Measurements from ENCODE around the gene TUBB8.
"Not testable (repeated sequence)": the region's sequence is repeated elsewhere in the genome, so short reads cannot be mapped to it uniquely, and the experiment has no call there.

TUBB8 gene

DNA sequence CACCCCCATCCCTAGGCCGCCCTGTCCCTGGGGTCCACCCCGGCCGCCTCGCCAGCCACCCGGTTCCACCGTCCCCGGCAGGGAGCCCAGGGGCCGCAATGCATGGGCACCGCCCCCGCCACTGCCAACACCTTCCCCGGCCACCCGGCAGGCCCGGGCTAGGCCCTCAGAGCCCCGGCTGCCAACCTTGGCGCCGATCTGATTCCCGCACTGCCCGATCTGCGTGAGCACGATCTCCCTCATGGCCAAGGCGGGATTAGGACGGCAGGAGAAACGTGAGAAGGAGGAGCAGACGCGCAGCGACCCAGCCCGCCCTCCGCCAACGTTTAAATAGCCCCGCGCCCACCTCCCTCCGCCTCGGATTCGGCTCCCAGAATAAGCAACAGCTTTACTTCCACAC, at the start of gene TUBB8:
Gene TUBB8 (minus strand): TSS at position 301 of the 400 bp plus-strand sequence. CDS start 58 bp downstream, at position 243.
- no peak for DNase-seq (ENCODE audit: low spot score)

DNA sequence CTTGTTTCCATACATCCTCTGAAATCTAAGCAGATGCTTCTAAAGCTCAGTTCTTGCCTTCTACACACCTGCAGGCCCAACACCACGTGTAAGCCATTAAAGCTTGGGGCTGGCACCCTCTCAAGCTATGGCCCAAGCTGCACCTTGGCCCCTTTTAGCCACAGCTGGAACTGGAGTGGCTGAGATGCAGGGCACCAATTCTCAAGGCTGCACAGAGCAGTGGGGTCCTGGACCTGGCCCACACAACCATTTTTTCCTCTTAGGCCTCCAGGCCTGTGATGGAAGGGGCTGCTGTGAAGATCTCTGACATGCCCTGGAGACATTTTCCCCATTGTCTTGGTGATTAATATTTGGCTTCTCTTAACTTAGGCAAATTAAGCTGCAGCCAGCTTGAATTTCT, 47.4 kb upstream of the TUBB8 start:
- DNase-seq (ENCODE audit: low spot score), result no peak

DNA sequence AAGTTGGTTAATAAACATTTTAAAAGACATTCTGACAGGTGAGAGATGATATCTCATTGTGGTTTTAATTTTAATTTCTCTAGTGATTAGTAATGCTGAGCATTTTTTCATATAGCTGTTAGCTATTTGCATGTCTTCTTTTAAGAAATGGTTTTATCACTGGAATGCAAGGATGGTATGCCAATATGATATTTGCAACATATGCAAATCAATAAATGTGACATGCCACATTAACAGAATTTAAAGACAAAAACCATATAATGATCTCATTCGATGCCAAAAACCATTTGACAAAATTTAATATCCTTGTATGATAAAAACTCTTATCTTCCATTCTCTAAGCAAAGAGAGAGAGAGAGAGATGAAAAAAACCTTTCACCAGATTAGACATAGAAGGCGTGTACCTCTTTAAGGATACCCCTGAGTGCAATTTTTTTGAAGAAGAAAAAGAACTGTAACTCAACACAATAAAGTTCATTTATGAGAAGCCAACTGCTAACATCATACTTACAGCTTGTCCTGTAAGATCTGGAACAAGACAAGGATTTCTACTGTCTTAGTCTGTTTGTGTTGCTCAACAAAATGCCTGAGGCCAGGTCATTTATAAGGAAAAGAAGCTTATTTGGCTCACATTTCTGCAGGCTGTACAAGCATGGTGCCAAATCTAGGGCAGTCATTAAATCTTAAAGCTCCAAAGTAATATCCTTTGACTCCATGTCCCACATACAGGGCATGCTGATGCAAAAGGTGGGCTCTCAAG, 46.4 kb upstream of the TUBB8 start:
- no peak for DNase-seq (ENCODE audit: low spot score)

DNA sequence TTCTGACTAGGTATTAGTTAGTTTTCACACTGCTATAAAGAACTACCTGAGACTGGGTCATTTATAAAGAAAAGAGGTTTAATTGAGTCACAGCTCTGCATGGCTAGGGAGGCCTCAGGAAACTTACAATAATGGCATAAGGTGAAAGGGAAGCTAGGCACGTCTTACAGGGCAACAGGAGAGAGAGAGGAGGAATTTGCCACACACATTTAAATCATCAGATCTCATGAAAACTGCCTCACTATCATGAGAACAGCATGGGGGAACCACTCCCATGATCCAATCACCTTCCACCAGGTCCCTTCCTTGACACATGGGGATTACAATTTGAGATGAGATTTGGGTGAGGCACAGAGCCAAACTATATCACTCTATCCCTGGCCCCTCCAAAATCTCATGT, 45.5 kb upstream of the TUBB8 start:
- no peak for DNase-seq (ENCODE audit: low spot score)

DNA sequence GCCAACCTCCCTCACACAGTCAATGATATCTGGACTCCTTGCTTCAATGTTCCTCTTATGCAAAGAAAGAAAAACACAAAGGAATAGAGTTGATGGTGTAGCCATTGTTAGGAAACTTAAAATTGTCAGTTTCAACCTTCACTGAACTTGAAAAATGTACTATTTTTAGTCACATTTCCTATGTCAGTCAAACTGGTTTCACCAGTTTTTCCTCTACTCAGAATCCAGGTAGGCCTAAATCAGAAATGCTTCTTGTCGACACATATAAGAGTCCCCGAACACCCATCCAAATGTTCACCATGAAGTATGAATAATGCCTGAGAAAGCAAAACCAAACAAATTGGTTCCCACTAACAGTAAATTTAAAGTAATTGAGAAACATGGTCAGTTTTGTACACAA, 43.8 kb upstream of the TUBB8 start:
- no peak for DNase-seq (ENCODE audit: low spot score)

DNA sequence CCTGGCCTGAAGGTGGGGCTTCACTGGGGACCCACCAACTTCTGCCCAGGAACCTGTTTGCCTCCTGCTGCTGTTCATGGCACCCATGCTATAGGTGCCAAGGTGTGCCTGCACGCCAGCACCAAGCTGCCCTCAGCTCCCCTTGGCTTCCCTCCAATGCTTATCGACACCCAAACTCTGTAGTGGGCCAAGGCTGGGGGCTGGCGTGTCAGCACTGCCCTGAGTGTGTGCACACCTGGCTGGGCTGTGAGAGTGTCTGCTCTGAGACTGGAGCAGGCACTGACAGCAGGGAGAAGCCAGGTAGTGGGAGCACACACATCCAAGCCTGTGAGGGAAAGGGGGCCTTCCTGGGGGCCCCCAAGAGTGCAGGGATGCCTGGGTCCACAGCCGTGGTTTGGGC, 43.1 kb upstream of the TUBB8 start:
- no peak for DNase-seq (ENCODE audit: low spot score)

DNA sequence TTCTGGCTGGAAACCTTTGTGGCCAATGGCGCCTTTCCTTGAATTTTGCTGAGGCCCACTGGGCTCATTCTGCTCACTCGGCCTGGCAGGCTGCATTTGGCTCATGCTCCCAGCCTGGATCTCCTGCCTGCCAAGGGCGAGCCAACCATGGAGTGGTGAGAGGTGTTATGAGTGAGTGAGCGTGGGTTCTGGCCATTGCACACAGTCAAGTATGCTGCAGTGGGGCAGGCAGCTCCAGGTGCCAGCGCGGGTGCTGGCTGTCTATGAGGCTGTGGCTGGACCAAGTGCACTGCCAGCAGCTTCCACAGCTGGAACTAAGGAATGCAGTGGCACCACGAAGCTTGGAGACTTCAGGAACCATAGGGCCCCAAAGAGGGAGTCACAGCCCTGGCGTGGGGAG, 42.2 kb upstream of the TUBB8 start:
- no peak for DNase-seq (ENCODE audit: low spot score)

DNA sequence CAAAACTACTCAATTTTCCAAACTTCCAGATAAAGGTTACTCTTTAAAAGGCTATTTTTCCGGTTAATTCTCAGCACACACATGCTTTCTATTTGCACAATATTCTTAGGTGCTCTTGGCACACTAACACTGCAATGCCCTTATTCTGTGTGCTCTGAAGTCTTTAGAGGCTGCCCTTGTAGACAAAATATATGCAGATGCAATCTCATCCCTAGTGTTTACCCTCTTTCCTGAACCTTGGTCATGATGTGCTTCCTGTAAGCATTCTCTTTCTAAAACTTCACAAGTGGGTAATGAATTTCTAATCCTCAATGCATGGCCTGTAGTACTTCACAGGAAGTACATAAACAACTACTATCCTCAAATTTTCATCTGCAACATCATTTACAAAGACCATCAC, 41.1 kb upstream of the TUBB8 start:
- DNase-seq (ENCODE audit: low spot score), result no peak

DNA sequence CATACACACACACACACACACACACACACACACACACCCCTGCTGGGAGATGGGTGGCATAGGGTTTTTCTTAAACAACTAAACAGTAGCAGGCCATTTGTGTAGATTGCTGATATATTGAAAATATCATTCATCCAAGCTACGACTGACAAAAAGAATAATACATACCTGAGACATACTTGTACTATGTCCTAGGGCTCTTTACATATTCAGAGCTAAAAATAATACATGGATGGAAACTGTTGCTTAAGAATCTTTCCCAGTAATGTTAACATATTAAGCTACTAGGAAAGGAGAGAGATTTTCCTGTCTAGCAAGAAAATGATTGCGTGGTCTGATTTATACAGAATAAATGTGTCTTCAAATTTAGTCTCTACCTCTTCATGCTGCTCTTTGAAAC, 40.2 kb upstream of the TUBB8 start:
- no peak for DNase-seq (ENCODE audit: low spot score)

DNA sequence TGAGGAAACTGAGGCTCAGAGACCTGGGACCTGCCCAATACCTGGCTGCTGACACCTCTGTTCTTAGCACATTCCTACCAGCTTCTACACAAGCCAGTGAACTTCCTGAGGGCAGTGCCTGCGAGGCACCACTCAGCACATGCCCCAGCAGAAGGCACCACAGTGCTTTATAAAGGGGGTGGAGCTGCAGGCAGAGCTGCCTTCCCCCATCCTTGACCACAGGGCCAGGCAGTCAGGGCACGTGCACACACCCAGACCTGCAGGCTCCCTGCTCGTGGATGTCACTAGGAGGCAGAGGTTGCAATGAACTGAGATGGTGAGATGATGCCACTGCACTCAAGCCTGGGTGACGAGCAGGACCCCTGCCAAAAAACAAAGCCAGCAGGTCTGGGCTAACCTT, 39.2 kb upstream of the TUBB8 start:
- no peak for DNase-seq (ENCODE audit: low spot score)

DNA sequence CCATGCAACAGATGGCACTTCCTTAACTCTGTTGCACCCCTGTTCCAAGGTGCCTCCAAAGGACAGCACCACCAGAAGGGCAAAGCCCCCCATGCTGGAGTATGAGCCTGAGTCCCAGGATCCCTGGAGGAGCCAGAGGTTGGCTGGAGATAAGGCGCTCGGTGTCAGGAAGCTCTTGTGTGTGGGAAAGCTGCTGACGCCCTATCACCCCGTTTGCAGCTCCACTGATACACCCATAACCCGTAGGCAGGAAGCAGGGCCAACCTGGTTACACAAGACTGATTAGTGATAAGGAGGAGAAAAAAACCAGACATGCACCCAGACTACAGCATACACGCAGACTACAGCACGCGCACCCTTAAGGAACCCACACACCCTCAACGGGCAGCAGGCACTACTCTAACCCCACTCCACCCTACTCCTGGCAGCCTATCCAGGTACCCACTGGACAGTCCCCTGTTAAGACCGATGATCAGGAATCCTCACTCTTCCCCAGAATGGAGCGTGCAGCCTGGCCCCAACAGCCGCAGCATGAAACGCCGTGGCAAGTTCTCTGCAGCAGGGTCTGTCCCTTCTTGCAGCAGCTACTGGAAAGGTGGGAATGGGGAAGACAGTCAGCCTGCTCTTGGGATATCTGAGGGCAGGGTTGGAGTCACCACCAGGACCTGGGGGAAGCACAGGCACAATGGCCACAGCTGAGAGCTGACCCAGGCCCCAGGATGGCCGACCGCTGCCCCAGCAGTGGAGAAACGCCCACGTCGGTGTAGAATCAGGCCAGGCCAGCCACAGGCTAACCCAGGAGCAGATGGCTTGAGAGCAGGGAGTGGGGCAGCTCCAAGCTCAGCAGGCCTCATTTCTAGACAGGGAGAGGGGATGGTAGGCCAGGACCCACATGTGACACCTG, 38.3 kb upstream of the TUBB8 start:
- DNase-seq (ENCODE audit: low spot score), result no peak

DNA sequence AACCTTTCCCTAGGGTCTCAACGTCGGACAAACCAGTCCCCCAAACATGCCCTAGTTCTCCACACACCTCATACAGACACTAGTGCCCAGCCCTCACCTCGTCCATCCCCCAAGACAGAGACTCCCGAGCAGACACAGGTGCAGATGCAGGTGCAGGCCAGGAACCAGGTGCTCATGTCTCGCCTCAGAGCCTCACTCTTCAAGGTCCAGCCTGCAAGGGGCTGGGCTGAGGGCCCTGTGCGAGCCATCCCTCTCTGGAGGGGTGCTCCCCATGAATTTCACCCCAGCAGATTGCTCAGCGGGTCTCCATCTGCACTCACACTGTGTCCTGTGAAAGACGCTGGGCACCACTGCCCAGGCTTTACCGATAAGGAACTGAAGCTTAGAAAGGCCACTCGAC, 36.9 kb upstream of the TUBB8 start:
- DNase-seq (ENCODE audit: low spot score), result no peak

DNA sequence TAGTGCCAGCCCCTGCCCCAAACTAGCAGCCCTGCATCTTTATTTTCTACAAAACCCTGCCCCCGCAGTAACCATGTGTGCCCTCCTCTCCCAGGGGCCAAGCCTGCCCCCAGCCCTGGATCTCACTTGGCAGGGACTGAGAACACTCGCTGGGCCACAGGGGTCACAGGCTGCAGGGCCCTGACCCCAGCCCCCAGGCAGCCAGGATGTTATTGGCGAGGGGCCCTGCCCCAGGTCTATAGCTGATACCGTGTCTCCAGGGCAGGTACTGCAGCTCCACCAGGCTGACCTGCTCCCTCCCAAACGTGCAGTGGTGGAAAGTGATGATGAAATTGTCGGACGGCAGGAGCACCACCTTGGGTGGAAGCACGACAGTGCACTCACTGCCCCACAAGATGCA, 35.9 kb upstream of the TUBB8 start:
- DNase-seq (ENCODE audit: low spot score), result no peak

DNA sequence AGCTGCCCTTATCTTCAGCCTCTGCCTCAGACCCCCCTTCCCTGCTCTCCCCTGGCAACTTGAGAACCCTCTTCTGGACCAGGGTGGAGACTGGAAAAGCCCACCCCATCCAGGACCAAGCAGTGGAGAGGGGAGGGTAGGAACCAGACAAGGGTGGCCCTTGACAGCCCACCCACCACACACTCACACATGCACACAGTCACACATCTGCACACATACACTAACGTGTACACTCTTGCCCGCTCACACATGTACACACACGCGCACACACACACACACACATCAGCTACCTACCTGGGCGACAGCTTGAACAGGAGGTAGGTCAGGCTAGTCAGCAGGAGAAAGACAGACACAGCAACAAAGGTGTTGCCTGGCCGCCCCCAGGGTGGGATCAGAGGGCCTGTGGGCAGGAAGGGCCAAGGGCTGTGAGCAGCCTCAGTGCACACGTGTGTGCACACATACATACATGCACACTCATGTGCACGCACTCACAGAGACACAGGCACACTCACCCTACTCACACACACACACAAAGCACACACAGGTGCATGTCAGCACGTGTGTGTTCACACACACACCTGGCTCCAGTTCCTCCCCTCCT, 34.9 kb upstream of the TUBB8 start:
- no peak for DNase-seq (ENCODE audit: low spot score)

DNA sequence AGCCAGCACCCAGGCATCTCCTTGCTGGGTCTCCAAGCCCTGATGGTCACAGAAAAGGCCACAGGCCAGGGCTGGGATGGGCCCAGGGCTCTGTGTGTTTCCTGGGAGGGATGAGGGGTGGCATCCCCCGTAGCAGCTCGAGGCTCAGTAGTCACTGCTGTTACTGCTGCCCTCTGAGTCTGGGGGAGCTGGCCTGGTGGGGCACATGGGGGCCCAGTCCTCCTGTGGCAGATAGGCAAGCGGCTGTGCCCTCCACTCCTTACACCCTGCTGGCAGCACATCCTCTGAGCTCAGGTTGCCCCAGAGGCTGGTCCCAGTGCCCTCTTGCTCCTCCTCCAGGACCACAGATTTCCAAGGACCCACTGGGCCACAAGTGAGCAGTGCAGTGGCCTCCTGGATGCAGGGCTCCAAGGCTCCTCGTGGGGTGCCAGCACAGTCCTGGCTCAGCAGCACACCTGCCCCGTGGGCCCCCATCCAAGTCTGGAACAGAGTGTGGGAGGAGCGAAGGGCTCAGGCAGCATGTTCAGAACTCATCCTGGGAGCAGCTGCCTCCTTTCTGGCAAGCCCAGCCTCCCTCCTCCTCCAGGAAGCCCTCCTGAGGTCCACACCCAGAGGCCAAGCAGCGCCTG, 31.5 kb upstream of the TUBB8 start:
- no peak for DNase-seq (ENCODE audit: low spot score)

DNA sequence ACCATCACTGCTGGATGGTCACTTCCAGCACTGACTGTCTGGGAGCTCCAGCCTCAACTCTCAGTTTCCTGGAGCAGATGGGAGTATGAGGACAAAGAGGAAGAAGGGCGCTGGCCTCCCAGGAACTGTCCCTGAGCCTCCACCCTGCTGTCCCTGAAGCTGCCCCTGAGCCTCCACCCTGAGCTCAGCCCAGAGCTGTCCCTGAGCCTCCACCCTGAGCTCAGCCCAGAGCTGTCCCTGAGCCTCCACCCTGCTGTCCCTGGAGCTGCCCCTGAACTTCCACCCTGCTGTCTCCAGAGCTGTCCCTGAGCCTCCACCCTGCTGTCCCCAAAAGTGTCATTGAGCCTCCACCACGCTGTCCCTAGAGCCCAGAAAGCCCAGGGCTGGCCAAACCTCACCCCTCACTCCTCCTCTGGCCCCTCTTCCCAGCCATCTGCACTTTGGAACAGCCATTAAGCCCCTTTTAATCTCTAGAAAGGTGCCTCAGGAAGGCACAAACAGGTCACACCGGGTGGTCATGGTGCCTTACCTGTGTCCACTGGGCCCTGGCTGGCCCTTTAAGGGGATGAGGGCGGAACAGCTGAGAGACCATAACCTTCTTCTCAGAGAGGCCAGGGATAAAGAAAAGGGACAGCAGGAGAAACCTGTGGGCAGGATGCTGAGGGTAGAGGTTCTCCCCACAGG, 30.6 kb upstream of the TUBB8 start:
- no peak for DNase-seq (ENCODE audit: low spot score)

DNA sequence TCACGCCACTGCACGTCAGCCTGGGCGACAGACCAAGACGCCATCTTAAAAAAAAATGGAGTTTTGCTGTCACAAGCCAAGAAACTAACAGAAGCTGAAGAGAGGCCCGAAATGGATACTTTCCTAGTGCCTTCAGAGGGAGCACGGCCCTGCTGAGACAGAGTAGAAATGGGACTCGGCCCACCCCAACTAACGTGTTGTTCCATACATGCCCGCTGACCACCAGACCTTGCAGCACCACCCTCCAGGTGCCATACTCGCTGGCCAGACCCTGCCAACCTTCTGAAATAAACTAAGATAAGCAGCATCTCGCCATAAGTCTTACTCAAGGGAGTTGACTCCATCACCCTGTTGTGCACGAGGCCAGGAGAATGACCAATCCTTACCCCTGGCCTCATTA, 29.5 kb upstream of the TUBB8 start:
- DNase-seq (ENCODE audit: low spot score), result no peak

DNA sequence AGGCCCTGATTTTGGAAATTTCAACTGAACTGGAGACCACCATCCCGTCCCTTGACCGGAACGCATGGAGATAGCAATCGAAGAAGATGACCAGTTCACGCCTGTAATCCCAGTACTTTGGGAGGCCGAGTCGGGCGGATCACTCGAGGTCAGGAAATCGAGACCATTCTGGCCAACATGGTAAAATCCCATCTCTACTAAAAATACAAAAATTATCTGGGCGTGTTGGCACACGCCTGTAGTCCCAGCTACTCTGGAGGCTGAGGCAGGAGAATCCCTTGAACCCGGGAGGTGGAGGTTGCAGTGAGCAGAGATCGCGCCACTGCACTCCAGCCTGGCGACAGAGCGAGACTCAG, 25.1 kb upstream of the TUBB8 start:
- DNase-seq (ENCODE audit: low spot score), result not testable (repeated sequence)

DNA sequence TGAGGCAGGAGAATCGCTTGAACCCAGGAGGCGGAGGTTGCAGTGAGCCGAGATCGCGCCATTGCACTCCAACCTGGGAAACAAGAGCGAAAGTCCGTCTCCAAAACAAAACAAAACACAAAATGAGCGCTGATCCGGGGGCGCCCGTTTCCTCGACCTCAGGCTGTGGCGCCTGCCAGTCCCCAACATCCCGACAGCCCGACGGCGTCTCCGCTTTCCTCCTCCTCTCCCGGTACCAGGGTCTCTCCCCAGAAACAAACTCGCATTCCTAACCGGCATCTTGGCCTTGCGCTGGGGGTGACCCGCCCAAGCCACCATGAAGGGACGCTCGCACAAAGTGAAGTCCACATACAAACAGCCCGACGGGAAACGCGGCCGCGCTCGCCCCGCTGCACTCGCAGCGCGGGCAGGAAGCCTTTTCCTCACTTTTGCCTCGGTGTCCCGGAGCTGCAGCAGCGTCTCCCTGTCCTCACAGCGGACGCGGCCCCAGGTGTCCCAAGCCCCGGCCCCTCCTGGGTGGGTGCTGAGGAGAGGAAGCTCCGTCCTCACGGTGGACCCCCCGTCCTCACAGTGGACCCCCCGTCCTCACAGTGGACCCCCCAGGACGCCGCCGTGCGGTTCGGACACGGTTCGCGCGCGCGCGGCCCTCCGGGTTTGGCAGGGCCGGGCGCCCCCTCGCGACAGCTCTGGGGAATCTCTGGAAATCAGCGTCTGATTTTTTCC, 24.6 kb upstream of the TUBB8 start:
- DNase-seq (ENCODE audit: low spot score), result peak; percentile 25

DNA sequence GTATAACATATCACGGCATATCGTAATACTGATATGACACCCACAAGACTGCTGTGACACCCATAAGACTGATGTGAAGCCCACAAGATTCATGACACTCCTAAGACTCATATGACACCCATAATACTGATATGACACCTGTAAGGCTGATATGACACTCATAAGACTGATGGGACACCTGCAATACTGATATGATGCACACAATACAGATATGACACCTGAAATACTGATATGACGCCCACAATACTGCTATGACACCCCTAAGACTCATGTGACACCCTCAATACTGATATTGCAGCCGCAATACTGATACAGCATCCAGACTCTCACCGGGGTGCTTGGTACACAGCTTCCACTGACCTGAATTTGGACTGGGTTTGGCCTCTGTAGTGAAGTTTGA, 19.1 kb upstream of the TUBB8 start:
- not testable (repeated sequence) for DNase-seq (ENCODE audit: low spot score)

DNA sequence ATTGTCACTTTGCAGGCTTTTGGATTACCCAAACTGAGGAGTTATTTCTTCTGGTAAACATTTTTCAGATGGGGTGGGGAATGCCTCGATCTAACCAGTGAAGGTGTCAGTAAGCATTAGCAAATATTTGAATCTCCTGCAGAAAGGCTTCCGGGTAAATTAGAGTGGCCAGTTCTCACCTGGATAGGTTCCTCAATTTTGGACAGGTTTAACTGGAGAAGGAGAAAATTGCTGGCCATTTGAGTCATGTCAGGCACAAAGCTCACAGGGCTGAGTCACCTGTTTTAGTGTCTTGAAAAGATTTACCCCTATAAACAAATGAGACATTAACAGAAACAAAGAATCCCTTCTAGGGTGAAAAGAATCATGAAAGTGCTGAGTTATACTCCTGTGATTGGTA, 830 bp upstream of the TUBB8 start:
- DNase-seq (ENCODE audit: low spot score), result not testable (repeated sequence)
